OCI-LY1 (cell line): ENCODE results near the gene PDHX.

Experiments used
- EZH2 ChIP-seq: fragments of 200-600 bp; sonication (generic), shearing (Covaris generic); IDR thresholded peaks from 2 replicates; pipeline ENCODE4 v1.8.0; 2017; ENCODE audit warnings: borderline replicate concordance, mixed run types, mild to moderate bottlenecking, antibody characterized with exemption, low read length, moderate library complexity, mixed read lengths
- TF ChIP-seq, protein P1 (sequence below): fragments of 200-600 bp; sonication (generic), shearing (Covaris generic); IDR thresholded peaks from 2 replicates; pipeline ENCODE4 v1.5.1; 2017; ENCODE audit warnings: mild to moderate bottlenecking, antibody characterized with exemption, low read length, moderate library complexity, mixed read lengths

DNA sequence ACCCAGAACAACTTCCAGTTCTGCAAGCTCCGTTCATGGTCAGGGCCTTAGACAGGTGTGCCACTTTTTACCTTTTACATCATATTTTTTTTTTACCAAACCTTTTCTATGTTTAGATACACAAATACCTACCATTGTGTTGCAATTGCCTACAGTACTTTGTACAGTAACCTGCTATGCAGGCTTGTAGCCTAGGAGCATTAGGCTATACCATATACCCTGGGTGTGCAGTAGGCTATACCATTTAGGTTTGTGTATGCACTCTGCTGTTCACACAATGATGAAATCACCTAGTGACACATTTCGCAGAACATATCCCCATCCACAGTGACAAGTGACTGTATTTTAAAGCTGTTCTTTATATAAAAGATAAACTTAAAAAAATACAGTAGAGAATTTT lies 29.8 kb upstream of the PDHX start:
- TF ChIP-seq, protein P1, sequence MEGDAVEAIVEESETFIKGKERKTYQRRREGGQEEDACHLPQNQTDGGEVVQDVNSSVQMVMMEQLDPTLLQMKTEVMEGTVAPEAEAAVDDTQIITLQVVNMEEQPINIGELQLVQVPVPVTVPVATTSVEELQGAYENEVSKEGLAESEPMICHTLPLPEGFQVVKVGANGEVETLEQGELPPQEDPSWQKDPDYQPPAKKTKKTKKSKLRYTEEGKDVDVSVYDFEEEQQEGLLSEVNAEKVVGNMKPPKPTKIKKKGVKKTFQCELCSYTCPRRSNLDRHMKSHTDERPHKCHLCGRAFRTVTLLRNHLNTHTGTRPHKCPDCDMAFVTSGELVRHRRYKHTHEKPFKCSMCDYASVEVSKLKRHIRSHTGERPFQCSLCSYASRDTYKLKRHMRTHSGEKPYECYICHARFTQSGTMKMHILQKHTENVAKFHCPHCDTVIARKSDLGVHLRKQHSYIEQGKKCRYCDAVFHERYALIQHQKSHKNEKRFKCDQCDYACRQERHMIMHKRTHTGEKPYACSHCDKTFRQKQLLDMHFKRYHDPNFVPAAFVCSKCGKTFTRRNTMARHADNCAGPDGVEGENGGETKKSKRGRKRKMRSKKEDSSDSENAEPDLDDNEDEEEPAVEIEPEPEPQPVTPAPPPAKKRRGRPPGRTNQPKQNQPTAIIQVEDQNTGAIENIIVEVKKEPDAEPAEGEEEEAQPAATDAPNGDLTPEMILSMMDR: no peak
- TF ChIP-seq EZH2: no peak
